NCI-H345 treated with DMSO at 0.1 percent for 48 hours (cell line): ENCODE measurements around the gene GPHN.
"Not testable (repeated sequence)": the region's sequence is repeated elsewhere in the genome, so short reads cannot be mapped to it uniquely, and the experiment has no call there.

ENCODE experiments used
- DNase-seq: peaks from one replicate; lab custom pipeline; 2025; ENCODE audit not compliant: unreplicated experiment; lab: John Stamatoyannopoulos, UW

GPHN gene

GRCh38 chr14:66758031-66758613 lies 250.2 kb downstream of the GPHN start:
- no peak for DNase-seq

- no peak for DNase-seq
Measured at GRCh38 chr14:66772146-66772545, 264.2 kb downstream of the GPHN start.

- no peak for DNase-seq
Measured at GRCh38 chr14:66782853-66783252, 274.9 kb downstream of the GPHN start.

GRCh38 chr14:66790101-66790500 lies 282.2 kb downstream of the GPHN start:
- no peak for DNase-seq

DNA sequence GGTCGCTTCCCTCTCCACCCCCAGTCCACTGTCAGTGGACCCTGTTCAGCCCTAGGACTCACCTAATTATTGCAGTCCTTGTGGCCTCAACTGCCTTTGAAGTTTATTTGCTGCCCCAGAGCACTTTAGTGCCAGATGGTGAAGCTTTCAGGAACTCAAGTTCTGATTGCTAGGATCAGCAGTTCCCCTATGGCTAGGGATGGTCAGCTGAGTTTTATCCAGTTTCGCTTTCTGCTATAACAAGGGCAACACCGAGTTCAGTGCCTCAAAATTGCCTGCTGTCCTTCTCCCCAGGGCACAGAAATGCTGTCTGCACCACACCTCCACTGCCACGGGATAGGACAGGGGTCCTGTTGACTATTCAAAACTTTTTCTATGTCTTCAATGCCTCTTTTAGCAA lies 295.0 kb downstream of the GPHN start:
- DNase-seq: no peak

DNA sequence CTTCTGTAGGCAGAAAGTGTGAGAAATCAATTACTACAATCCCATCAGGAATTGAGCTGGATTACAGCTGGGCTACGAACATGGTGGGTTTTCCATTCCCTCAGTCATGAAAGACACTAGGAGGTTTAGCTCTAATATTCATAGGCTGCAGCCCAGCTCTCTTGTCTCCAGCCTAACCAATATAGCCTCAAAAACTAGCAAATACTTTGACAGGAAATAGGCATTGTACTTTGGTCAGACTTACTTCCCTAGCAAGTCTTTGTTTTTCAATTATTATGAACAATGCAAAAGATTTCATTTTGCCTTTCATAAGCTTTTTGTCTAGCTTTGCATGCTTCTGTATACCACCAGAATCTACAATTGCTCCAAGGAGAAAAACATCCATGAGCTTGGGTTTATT lies 296.2 kb downstream of the GPHN start:
- DNase-seq: no peak

GRCh38 chr14:66813636-66814035 lies 305.7 kb downstream of the GPHN start:
- no peak for DNase-seq

DNA sequence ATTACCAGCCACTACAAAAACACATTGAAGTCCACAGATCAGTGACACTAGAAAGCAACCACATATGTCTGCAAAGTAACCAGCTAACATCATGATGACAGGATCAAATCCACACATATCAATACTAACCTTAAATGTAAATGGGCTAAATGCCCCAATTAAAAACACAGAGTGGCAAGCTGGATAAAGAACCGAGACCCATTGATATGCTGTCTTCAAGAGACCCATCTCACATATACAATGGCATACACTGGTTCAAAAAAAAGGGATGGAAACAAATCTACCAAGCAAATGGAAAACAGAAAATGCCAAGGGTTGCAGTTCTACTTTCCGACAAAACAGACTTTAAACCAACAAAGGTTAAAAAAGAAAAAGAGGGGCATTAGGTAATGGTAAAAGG lies 307.7 kb downstream of the GPHN start:
- DNase-seq: no peak

DNA sequence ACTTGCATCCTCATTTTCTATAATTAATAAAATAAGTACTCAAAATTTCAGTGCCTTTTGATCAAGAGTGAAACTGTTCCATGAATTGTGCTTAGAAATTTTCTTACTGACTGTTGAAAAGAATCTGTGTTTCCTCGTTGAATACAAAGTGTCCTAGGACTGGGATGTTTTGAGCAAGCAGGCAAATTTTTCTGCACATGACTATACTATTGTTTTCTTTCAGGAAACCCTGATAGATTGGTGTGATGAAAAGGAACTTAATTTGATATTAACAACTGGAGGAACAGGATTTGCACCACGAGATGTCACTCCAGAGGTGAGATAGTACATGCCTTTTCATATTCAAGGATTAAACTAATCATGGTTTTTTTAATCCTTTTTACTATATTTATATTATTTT lies 316.3 kb downstream of the GPHN start:
- DNase-seq: no peak

GRCh38 chr14:66827182-66827581 lies 319.2 kb downstream of the GPHN start:
- no peak for DNase-seq

DNA sequence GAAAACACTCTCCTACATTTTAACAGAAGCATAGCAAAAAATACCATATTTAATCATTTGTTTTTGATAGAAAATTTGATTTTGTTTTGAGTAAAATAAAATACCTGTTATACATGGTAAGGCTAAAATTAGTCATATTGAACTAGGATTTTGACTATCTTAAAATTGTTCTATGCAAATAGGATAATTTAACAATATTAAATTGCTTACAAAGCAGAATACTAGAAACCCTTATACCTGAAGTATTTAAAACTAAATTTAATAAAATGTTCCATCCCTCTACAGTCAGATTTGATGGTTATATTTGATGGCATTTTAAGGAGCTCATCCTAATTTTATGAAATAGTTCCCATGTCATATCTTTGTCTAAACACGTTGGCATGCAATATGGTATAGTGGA lies 323.2 kb downstream of the GPHN start:
- DNase-seq: no peak

- no peak for DNase-seq
Measured at GRCh38 chr14:66833816-66834215, 325.9 kb downstream of the GPHN start.

- DNase-seq: not testable (repeated sequence)
Measured at GRCh38 chr14:66837436-66837835, 329.5 kb downstream of the GPHN start.

DNA sequence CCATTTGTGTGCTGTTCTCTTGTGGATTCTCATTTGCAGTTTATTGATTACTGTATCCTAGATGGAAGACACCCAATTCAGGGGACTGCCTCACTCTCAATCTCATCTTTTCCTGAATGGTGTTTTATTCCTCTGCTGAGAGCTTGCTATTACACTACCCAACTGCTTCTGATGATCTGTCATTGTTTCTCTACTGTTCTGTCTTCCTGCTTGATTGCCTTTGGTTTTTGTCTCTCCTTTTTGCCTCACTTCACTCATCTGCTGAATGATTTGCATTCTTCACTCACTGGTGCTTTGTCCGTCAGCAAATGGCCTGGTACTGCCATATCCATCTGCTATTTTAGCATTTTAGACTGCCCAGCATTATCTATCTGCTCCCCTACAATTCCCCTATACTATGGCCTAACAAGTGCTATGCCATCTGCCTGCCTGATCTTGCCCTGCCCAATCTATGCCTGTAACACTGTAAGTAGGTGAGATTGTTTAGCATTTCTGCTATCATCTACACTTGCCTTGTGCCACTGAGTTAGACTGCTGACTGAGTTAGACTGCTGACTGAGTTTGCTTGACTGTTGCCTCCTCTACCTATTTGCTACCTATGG lies 335.1 kb downstream of the GPHN start:
- DNase-seq: no peak

- DNase-seq: no peak
Measured at GRCh38 chr14:66850258-66850888, 342.4 kb downstream of the GPHN start.

DNA sequence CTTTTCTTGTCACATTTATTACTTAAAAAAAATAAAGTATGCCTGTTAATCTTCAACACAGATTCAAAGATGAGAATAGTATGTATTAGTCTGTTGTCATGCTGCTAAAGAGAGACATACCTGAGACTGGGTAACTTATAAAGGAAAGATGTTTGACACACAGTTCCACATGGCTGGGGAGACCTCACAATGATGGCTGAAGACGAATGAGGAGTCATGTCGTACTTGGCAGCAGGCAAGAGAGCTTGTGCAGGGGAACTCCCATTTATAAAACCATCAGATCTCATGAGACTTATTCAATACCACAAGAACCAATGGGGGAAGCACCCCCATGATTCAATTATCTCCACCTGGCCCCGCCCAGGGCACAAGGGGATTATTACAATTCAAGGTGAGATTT lies 345.4 kb downstream of the GPHN start:
- no peak for DNase-seq

DNA sequence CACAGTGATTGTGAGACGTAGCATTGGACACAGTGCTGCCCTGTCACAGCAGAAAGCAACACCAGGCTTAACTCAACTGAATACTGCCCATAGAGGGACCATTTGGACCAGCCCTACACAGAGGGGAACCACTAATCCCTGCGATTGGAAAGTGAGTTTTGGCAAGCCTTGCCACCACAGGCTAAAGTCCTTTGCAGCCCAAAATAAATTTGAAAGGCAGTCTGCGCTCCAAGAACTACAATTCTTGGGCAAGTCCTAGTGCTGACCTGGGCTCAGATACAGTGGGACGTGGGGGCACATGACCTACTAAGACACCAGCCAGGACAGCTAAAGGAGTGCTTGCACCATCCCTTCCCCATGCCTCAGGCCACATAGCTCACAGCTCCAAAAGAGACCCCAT lies 349.9 kb downstream of the GPHN start:
- DNase-seq: no peak

GRCh38 chr14:66859063-66859671 lies 351.2 kb downstream of the GPHN start:
- no peak for DNase-seq

DNA sequence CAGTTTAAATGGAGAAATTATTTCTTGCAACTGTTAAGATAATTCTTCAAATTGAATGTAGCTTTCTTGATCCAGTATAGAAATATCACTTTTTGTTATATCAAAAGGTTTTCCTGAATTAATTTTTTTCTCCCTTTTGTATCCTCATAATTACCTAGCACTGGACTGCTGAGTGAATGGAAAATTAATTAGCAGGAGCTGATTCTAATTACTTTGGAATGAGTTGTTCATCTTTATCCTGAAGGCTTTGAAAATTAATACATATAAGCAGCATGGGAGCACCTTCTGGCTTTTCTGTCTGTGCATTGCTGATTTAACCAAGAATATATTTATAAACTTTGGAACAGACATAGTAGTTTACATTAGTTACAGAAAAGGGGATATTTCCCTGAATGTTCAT lies 373.6 kb downstream of the GPHN start:
- no peak for DNase-seq

DNA sequence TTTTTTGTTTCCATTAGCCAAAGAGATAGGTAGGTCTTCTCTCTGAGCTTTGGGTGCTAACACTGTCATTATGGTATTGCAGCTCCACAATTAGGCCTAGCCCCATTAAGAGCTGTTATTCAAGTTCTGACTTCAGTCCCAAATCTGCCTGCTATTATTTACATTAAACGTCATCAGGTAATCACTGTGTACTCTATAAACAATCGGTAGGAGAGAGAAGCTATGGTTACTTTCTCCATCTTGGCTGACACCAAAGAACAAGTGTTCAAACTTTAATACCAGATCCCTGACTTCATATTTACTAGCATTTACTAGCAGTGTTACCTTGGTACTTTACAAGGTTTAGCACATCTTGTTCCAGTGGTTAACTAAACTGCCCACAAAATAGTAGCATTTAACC lies 376.2 kb downstream of the GPHN start:
- DNase-seq: no peak

GRCh38 chr14:66900719-66901118 lies 392.8 kb downstream of the GPHN start:
- DNase-seq: no peak

- DNase-seq: no peak
Measured at GRCh38 chr14:66910311-66910840, 402.4 kb downstream of the GPHN start.
